ENCODE measurements around the gene ANO7. TPM values are rescaled to one million over a fixed set of nuclear protein-coding genes. Genes with fewer than 3 reads are reported as not detected.

Gene ANO7
- total RNA-seq, 1 donor from 2014 or later, result 2.1 TPM

- Histone ChIP-seq H3K4me3 (no peak overlapping the region), H3K4me1 (no peaks in the 10 kb centered on the region), H3K27me3 (no peaks in the 10 kb centered on the region), H3K27ac (no peak overlapping the region), H3K36me3 (peaks cover 70% of the 10 kb centered on the region), H3K9me3 (no peaks in the 10 kb centered on the region)
- intact Hi-C loops (cut with DNase I), result no loop called here
- no peak for TF ChIP-seq CTCF (IDR thresholded peaks at IDR 0.05)
- ATAC-seq, result no peak
- no peak for DNase-seq
These were observed 39.1 kb downstream of the ANO7 start for GRCh38 chr2:241227594-241227993.

GRCh38 chr2:241228081-241228859, 39.8 kb downstream of the ANO7 start:
- ATAC-seq, result no peak
- no peak overlapping the region for H3K4me3 ChIP-seq
- H3K4me1 ChIP-seq, result no peaks in the 10 kb centered on the region
- no peaks in the 10 kb centered on the region for H3K9me3 ChIP-seq
- no peak overlapping the region for H3K27ac ChIP-seq
- intact Hi-C loops (cut with DNase I), result no loop called here
- no peaks in the 10 kb centered on the region for H3K27me3 ChIP-seq
- DNase-seq, result no peak
- peaks cover 77% of the 10 kb centered on the region for H3K36me3 ChIP-seq
- TF ChIP-seq CTCF (IDR thresholded peaks at IDR 0.05), result no peak

GRCh38 chr2:241228860-241229516, 40.5 kb downstream of the ANO7 start:
- intact Hi-C loops (cut with DNase I), result no loop called here
- H3K4me3 ChIP-seq, result no peak overlapping the region
- H3K9me3 ChIP-seq, result no peaks in the 10 kb centered on the region
- TF ChIP-seq CTCF (IDR thresholded peaks at IDR 0.05), result no peak
- ATAC-seq (no peak), DNase-seq (peak; percentile 48)
- peaks cover 84% of the 10 kb centered on the region for H3K36me3 ChIP-seq
- no peak overlapping the region for H3K27ac ChIP-seq
- no peaks in the 10 kb centered on the region for H3K27me3 ChIP-seq
- no peaks in the 10 kb centered on the region for H3K4me1 ChIP-seq

- ATAC-seq, result no peak
- peaks cover 92% of the 10 kb centered on the region for H3K36me3 ChIP-seq
- no peak overlapping the region for H3K4me3 ChIP-seq
- H3K9me3 ChIP-seq, result no peaks in the 10 kb centered on the region
- no peak overlapping the region for H3K27ac ChIP-seq
- no peaks in the 10 kb centered on the region for H3K27me3 ChIP-seq
- intact Hi-C loops (cut with DNase I), result no loop called here
- no peak for TF ChIP-seq CTCF (IDR thresholded peaks at IDR 0.05)
- H3K4me1 ChIP-seq, result no peaks in the 10 kb centered on the region
- DNase-seq, result peak; percentile 52
These were observed 41.3 kb downstream of the ANO7 start for GRCh38 chr2:241229563-241230401.

- TF ChIP-seq CTCF (IDR thresholded peaks at IDR 0.05), result no peak
These were observed 42.0 kb downstream of the ANO7 start for GRCh38 chr2:241230435-241230834.

More at GRCh38 chr2:241230435-241230834, 42.0 kb downstream of the ANO7 start:
- Histone ChIP-seq H3K9me3 (no peaks in the 10 kb centered on the region), H3K4me3 (no peak overlapping the region), H3K36me3 (peaks cover 98% of the 10 kb centered on the region), H3K4me1 (no peaks in the 10 kb centered on the region), H3K27ac (no peak overlapping the region), H3K27me3 (no peaks in the 10 kb centered on the region)
- intact Hi-C loops (cut with DNase I), result no loop called here
- ATAC-seq (no peak), DNase-seq (peak; percentile 55)
